ENCODE results near the gene RBFOX1.

RBFOX1 gene

DNA sequence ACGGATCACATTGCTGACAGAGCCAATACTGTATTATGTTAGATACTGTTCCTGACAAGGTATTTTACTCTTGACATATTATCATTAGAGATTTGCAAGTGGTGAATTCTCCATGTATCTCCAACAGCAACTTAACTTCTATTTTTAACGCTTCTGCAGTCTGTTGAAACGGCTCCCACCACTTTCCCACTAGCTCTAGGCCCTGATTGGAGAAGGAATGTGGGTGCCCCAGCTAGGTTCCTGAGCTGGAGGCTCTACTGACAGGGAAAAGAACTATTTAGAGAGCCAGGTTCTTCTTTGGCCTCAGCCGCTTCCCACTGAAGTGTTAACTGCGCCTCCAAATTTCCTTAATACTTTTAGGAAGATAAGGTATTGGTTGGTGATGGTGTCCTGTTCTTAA is 191.8 kb downstream of the RBFOX1 start:
- no peak for DNase-seq (ENCODE audit: low read depth)

DNA sequence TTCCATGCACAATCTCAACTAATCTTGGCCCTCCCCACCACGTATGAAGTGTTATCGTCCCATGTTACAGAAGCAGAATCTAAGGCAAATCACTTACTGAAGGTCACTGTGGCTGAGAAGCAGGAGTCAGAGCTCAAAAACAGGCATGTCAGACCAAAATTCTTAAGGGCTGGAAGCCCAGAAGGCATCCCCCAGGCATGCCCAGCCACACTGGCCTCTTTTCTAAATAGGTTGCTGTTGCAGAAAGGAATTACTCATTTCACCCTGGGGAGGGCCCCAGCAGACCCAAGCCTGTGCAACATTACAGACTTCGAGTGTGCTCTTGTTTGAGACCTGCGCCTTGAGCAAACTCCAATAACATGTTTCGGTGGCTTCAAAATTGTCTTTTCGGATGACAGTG is 194.1 kb downstream of the RBFOX1 start:
- no peak for DNase-seq (ENCODE audit: low read depth)

DNA sequence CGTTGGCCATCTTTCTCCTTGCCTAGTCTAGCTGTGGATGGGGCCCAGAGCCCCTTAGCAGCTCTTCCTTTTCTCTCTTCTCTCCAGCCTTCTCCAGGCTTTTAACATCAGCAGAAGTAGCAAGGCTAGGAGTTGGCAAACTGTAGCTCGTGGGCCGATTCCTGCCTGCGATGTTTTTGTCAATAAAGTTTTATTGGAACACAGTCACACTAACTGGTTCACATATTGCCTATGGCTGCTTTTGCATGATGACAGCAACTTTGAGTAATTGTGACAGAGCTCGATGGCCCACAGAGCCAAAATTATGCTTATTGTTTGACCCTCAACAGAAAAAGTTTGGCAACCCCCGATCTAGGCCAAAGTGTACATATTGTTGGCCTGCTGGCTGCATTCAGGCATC is 199.9 kb downstream of the RBFOX1 start:
- DNase-seq (ENCODE audit: low read depth) = no peak

DNA sequence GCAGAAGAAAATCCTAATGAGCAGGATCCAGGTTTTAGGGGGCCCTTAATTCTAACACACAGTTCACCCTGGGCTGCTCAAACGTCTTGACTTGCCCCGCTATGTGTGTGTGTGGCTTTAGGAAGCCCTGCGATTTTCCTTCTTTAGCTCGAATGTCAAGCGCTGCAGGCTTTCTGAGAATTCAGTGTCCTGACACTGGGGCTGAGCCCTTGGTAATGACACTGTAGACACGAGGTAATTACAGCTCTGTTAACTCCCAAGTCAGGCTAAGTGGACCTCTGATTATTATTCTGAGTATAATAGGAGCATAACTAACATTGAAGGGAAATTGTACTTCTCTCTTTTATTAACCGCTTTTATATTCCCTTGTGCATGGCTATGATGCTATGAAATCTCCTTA is 202.1 kb downstream of the RBFOX1 start:
- DNase-seq (ENCODE audit: low read depth) = no peak

DNA sequence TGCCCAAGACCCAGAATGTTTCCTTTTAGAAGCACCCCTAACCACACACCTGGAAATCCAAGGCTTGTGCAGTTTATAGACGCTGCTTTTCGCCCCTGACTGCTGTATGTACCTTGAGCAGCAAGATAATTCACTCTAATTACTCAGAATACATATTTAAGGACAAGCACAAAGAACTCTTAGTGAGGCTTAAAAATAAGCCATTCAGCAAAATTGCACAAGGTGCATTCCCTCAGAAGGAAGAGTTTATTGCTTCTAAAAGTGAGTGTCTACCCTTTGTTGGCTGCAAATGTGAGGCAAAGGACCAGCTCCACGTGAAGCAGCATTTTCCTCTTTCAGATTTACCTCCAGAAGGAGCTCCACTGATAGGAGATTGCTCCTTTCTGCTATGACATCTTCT is 208.4 kb downstream of the RBFOX1 start:
- DNase-seq (ENCODE audit: low read depth) = no peak

DNA sequence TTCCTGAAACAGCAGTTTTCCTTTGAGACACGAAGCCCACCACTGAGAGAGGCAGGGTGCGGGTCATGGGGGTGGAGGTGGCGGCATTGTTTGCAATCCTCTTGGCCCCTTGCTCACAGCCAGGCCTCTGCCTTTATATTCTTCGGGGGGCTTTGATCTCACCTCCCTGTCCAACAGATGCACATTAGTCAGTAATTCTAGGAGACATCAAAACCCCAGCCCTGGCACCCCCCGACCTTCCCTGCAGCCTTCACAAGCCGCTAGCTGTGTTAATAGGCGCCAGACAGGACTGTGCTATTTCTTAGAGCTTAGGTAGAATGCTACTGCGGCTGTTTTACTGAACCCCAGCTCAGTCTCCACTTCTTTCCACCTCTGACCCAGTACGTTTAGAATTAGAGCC is 212.6 kb downstream of the RBFOX1 start:
- no peak for DNase-seq (ENCODE audit: low read depth)

DNA sequence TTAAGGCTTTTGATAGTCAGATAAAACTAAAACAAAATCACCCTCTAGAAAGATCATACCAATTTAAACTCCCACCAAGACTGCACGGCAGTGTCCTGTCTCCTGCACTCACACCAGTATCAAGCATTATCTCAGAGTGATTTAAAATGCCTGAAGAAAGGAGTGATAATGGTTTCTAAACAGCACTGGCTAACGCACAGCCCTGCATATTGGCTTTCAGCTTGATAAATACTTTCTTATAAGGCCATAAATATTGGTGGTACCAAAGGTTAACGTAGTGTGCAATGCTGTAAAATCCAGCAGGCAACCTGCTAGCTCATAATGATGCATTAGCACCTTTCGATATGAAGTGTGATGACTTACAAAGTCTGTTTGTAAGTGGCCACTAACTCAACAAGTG is 214.3 kb downstream of the RBFOX1 start:
- no peak for DNase-seq (ENCODE audit: low read depth)

DNA sequence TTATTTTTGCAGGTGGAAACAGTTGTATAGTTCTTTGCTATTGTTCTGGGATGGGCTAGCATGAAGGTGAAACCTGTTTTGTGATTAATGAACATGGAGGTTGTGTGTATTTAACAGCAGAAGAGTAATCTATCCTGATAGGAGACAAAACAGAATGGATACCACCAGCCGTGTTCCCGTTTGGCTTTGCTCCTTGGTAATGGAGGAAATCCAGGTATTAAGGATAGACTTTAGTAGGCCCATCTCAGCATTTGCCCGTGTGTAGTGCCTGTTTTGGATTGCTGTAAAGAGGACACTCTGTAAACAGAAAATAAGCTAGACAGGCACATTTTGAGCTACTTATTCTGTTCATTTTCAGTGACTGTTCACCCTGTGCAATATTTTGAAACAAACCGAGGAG is 215.1 kb downstream of the RBFOX1 start:
- no peak for DNase-seq (ENCODE audit: low read depth)

DNA sequence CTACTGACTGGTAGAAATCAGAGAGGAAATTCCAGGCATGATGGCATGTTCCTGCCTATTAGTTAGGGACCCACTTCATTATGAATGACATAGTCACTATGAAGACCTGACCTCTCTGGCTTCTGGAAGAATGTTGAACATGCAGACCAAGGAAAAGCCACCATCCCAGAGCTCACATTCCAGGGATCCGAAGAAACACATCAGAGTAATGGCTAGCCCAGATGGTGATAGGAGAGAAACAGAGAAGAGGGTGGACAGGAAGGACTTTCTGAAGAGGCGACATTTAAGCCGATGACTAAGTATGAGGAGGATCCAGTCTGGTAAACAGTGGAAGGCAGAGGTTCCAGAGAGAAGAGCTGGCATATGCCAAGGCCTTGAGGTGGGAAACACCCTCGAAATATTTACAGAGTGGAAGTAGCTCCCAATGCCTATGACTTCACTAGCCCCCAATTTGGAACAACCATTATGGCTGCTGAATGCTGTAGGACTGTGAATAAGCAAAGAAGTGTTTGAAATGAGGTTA is 216.2 kb downstream of the RBFOX1 start:
- DNase-seq (ENCODE audit: low read depth) = no peak

DNA sequence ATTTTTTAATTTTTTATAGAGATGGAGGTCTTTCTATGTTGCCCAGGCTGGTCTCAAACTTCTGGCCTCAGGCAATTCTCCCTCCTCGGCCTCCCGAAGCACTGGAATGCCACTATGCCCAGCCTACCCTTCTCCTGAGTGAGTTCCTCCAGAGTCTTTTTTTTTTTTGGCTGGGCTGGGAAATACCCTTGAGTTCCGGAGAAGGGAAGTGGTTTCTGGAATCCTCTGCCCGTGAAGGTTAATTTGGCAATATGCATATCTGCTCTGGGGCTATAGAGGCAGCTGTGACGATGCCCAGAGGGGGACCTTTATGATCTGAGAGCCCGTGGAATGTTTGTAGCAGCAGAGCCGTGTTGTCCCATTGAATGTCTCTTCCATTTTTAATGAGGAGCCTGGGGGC is 217.5 kb downstream of the RBFOX1 start:
- no peak for DNase-seq (ENCODE audit: low read depth)

DNA sequence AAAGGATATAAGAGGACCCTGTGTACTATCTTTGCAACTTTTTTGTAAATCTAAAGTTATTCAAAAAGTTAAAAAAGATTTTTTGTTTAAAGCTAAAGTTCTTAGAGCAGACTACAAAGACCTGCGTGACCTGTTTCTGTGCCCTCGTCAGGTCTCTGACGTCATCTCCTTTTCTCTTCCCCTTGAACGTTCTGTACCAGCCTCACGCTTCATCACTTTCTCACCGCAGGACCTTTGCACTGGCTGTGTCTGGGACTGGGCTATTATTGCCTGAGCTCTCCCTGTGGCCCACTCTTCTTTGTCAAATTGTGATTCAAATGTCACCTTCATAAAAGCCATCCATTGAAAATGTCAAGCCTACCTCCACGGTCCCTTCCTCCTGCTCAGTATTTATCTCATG is 222.8 kb downstream of the RBFOX1 start:
- DNase-seq (ENCODE audit: low read depth) = no peak

DNA sequence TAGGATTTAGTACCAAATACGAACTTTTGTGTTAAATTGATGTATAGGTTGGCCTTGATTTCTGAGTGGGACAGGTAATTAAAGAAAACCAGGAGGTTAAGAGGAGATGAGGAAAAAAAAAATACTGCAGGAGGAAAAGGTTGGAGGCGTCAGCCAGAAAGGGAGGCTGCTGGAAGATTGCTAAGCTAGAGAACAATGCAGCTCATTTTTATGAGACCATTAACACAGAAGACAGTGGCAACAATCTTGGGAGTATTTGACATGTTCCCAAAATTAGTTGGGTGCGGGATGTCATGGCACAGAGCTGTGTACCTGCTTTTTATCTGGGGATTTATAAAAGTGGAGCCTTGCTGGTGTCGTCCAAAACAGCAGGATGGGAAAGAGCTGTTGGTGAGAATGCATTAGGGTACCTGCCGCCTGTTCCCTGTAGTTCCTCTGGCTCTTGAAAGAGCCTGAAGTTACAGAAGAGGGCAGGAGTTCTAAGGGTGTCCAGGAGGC is 229.3 kb downstream of the RBFOX1 start:
- DNase-seq (ENCODE audit: low read depth) = no peak

DNA sequence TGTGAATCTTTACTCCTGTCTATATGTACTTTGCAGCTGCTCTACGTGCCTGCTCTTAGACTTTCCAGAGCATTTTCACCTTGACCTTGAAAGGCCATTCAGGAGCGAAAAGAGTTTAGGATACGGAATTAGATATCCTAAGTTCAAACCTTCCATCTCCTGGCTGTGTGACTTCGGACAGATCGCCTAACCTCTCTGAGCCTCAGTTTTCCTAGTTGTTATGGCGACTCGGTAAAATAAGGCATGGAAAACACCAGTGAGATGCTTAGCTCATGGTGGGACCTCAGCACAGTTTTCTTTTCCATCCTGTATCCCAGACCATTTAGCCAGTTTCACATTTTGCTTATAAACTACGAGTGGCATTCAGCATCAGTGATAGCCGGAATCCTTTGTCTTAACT is 233.7 kb downstream of the RBFOX1 start:
- no peak for DNase-seq (ENCODE audit: low read depth)

DNA sequence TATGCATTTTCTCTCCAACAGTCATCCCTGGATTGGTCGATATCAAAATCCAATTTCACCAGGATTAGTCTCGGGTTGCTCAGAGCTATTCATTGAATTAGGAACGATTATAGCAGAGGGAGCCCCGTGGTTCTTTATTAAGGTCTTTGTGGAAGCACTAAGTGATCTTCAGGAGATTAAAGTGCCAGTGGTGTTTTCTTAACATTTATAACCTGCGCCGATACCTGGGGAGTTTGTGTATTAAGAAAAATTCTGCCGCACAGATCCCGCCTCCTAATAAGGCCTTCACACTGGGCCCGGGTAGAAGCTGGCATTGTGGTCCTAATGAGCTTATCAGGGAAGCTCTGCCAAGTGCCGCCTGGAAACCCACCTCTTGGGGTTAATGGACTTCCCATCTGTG is 238.7 kb downstream of the RBFOX1 start:
- DNase-seq (ENCODE audit: low read depth) = no peak

DNA sequence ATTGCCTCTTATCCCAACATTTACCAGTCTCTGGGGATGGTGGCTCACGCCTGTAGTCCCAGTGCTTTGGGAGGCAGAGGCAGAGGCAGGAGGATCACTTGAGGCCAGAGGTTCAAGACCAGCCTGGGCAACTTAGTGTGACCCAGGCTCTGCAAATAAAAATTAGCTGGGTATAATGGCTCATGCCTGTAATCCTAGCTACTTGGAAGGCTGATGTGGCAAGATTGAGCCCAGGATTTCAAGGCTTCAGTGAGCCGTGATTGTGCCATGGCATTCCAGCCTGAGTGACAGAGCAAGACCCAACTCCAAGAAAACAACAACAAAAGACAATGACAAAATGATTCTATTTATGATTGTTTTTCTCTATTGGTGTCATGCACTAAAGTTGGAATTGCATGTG is 244.9 kb downstream of the RBFOX1 start:
- DNase-seq (ENCODE audit: low read depth) = no peak

DNA sequence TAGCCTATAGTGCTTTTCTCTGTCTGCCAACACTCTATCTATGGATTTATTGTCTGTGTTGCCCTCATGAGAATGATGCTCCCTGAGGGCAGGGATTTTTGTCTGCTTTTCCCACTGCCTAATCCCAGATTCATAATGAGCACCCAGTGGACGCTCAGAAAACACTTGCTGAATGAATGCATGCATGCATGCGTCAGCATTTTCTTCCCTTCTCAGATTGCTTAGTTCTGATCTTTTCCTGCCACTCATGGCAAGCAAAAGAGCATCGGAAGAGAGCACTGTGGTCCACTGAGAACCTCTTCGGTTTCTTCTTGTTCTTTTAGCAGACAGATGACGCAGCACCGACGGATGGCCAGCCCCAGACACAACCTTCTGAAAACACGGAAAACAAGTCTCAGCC is 246.8 kb downstream of the RBFOX1 start:
- no peak for DNase-seq (ENCODE audit: low read depth)

DNA sequence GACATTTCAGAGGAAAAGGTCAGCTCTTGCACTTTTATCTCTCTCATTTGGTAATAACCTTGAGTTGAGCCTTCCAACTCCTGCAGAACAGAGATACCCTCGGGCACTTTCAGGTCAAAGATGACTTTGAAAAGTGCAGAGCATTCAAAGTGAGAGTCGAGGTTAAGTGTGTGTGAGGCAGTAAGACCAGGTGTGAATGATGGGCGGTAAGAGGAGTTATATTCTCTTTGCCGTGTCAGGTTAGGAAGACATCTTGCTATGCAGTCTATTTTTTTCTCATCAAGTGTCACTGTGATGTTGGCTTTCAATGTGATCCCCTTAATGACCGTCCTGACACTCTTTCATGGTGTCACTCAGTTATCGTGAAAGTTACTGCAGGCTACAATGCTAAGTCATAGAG is 248.5 kb downstream of the RBFOX1 start:
- DNase-seq (ENCODE audit: low read depth) = no peak

DNA sequence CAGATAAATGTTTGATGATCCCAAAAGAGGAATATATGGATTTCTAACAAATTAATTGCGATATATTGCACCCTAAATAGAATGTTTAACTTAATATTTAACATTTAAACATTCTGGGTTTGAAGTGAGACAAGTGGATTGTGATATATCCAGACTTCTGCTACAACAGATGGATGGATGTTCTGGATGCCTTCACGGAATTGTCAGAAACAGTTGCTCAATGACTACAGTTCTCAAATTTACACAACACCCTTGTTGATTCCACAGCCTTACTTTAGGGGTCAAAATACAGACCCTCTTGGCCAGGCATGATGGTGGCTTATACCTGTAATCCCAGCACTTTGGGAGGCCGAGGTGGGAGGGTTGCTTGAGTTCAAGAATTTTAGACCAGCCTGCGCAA is 250.8 kb downstream of the RBFOX1 start:
- no peak for DNase-seq (ENCODE audit: low read depth)

DNA sequence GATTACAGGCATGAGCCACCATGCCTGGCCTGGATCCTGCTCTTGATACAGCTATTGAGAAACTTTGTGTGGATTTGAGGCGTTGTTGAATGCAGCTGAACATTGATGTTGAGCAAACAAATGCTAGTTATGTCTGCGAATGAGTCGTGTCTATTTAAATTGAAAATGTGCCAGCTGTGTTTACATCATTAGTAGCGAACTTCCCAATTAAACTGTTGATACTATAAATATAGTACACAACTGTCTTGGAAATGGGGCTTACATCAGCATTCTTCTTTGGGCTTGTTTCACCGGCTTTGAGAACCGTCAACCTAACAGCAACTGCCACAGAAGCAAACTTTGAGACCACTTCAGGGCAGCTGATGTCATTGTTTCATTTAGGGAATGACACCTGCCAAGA is 251.9 kb downstream of the RBFOX1 start:
- no peak for DNase-seq (ENCODE audit: low read depth)

DNA sequence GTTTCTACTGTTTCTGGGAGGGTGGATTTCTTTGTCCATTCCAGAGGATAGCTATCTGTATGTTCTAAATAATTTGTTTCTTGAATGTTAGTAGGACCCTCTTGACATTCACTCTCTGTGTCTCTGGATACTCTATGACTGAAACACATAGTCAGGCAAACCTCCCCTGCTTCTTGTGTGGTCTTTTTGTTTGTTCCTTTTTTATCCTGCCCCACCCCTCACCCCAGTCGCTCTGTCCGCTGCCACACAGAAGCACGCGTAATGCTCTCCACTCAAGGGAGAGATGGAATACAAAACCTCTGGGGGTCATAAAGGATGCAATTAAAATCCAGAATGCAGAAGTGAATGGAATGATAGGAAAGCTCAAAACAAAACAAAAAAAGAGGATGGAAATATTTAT is 253.1 kb downstream of the RBFOX1 start:
- no peak for DNase-seq (ENCODE audit: low read depth)

DNA sequence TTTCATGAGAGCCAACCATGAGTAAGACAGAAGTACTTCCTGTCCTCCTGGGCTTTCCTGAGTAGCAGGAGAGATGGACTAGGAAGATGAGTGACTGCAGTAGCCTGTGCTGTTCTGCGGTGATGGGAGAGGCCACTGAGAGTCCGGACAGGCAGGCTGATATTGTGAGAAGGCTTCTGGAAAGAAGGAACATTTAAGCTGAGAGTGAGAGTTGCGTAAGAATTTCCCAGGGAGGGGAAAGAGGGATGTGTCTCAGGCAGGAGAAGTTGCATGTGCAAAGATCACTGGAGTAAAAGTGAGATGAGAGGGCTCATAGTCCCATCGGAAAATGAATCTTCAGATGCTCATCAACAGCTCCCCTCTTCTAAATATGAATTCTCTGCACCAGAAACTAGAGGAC is 258.3 kb downstream of the RBFOX1 start:
- DNase-seq (ENCODE audit: low read depth) = no peak

DNA sequence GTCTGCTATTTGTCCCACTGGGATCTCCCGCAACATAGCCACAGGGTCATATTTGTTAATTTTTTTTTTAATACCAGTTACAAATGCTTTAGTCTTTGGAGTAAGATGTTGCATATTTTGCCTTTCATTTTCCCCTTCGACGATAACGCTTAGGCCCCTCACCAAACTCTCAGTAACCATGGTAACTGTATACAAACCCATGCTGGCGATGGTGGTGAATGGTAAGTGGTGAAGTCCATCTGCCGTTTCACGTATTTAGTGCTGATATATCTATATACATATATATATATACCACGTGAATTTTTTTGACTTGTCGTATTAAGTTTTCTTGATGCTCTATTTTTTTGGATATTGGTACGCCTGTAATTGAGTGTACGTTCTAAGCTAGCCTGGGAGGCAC is 263.7 kb downstream of the RBFOX1 start:
- no peak for DNase-seq (ENCODE audit: low read depth)

DNA sequence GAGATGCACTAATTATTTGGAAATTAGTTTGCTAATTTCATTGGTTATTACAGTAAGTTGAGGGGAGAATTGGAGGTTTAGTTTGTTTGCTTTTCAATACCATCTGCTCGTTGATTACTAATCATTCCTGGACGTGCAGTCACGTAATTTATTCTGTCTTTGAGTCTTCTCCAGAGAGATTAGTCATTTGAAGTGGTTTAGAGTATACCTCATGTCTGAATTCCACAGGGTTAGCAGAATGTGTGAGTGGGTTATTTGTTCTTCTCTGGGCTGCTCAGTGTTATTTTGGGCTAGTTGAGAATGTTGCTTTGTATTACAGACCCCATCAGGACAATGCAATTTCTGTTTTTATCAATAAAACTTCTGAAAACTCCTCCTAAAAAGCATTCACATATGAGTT is 265.0 kb downstream of the RBFOX1 start:
- DNase-seq (ENCODE audit: low read depth) = no peak

DNA sequence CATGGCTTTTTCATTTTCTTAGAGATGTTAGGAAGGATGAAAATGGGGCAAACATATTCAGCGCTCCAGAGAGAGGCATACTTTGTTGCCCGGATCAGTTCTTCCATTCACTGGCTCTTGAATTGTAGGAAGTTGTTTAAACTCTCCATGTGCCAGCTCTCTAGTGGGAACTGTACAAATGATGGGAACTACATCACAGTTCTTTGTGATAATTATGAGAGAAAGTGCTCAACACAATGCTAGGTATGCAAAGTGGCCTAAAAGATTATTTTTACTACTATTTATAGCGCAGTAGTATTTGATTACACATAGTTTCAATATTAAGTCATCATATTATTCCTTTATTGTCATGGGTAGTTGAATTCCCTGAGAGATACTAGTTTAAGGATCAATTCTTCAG is 268.5 kb downstream of the RBFOX1 start:
- no peak for DNase-seq (ENCODE audit: low read depth)

Measured in ELR (cell line).